Activated B cell treated with CpG ODN at 0.5 μM for 24 hours (primary cell): Measurements from ENCODE around the gene KIAA0930. TPM values are rescaled to one million over a fixed set of nuclear protein-coding genes. Genes with fewer than 3 reads are reported as not detected.

Experiments used
- ATAC-seq: fragments of 200-7000 bp; cut with Tn5 transposase; one replicate; pipeline ENCODE4 v1.10.0; 2021; ENCODE audit warnings: low read depth, mild to moderate bottlenecking, moderate library complexity
- CTCF ChIA-PET: fragments of 350-600 bp; sonication (Branson Sonifier 250); formaldehyde crosslinking; loops from one replicate; lab custom pipeline; 2021; ENCODE audit warnings: antibody characterized with exemption; lab: Charles Lee
- POLR2A ChIA-PET: fragments of 350-600 bp; sonication (Branson Sonifier 250); formaldehyde crosslinking; loops from one replicate; lab custom pipeline; 2021; ENCODE audit warnings: antibody characterized with exemption; lab: Charles Lee
- DNase-seq: peaks from one replicate; pipeline ENCODE4 v3.0.0; 2022
- H3K27ac Mint-ChIP-seq: one replicate; pipeline ENCODE4 v1.8.0; 2020; ENCODE audit warnings: mixed read lengths
- H3K27me3 Mint-ChIP-seq: one replicate; pipeline ENCODE4 v1.8.0; 2021; ENCODE audit warnings: mixed read lengths
- H3K36me3 Mint-ChIP-seq: one replicate; pipeline ENCODE4 v1.8.0; 2021; ENCODE audit warnings: low read depth, mixed read lengths
- H3K4me1 Mint-ChIP-seq: one replicate; pipeline ENCODE4 v1.8.0; 2021; ENCODE audit warnings: mixed read lengths
- H3K4me3 Mint-ChIP-seq: one replicate; pipeline ENCODE4 v1.8.0; 2020; ENCODE audit warnings: mild to moderate bottlenecking, mixed read lengths
- H3K9me3 Mint-ChIP-seq: one replicate; pipeline ENCODE4 v1.8.0; 2020; ENCODE audit warnings: mixed read lengths
- intact Hi-C: fragments of 100-400 bp; cut with micrococcal nuclease; formaldehyde crosslinking; loops from one replicate; pipeline ENCODE4 v1.15.1; 2024
- total RNA-seq: library from RNA; stranded (reverse); gene quantifications from 2 replicates; pipeline ENCODE4 v1.2.3, GENCODE V29; 2022
- TF ChIP-seq, protein P1 (sequence below): fragments of 200-600 bp; IDR thresholded peaks from one replicate; pipeline ENCODE4 v1.8.0; 2022; ENCODE audit warnings: antibody characterized with exemption, mild to moderate bottlenecking

KIAA0930 gene
- 39.5 and 42.2 TPM in 2 replicates for total RNA-seq

- H3K9me3 Mint-ChIP-seq = no peaks in the 10 kb centered on the region
Measured at GRCh38 chr22:45240810-45241631, at the start of gene KIAA0930. KIAA0930 (minus strand) TSS chr22:45240894; CDS start chr22:45240703, 191 bp downstream.

GRCh38 chr22:45286854-45287551, 46.3 kb upstream of the KIAA0930 start:
- ATAC-seq = no peak
- TF ChIP-seq, protein P1, sequence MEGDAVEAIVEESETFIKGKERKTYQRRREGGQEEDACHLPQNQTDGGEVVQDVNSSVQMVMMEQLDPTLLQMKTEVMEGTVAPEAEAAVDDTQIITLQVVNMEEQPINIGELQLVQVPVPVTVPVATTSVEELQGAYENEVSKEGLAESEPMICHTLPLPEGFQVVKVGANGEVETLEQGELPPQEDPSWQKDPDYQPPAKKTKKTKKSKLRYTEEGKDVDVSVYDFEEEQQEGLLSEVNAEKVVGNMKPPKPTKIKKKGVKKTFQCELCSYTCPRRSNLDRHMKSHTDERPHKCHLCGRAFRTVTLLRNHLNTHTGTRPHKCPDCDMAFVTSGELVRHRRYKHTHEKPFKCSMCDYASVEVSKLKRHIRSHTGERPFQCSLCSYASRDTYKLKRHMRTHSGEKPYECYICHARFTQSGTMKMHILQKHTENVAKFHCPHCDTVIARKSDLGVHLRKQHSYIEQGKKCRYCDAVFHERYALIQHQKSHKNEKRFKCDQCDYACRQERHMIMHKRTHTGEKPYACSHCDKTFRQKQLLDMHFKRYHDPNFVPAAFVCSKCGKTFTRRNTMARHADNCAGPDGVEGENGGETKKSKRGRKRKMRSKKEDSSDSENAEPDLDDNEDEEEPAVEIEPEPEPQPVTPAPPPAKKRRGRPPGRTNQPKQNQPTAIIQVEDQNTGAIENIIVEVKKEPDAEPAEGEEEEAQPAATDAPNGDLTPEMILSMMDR = no peak
- intact Hi-C loops = no loop called here
- no peaks in the 10 kb centered on the region for H3K9me3 Mint-ChIP-seq
- peaks cover 50% of the 10 kb centered on the region for H3K4me1 Mint-ChIP-seq
- H3K36me3 Mint-ChIP-seq = no peaks in the 10 kb centered on the region
- peak overlapping the region; percentile 93 for H3K27ac Mint-ChIP-seq
- CTCF ChIA-PET = interaction anchor here (0.8 to 1.3 kb wide), 2 partner anchors 15 to 20 kb away, joined by 3 to 4 read pairs; no protein-coding TSS in a partner anchor
- no peaks in the 10 kb centered on the region for H3K27me3 Mint-ChIP-seq
- H3K4me3 Mint-ChIP-seq = no peak overlapping the region
- no peak for DNase-seq
- POLR2A ChIA-PET = interaction anchor here (1.4 to 2.5 kb wide), 6 partner anchors 10 to 30 kb away, joined by 6 to 20 read pairs (median 9); partner anchors contain the start of gene FAM118A

More at GRCh38 chr22:45240810-45241631, at the start of gene KIAA0930:
- TF ChIP-seq, protein P1 = no peak
- Mint-ChIP-seq H3K4me1 (peaks cover 60% of the 10 kb centered on the region), H3K27ac (peak within 1 kb of the TSS; percentile 88), H3K4me3 (peak within 1 kb of the TSS; percentile 87), H3K36me3 (peaks cover 14% of the 10 kb centered on the region), H3K27me3 (no peaks in the 10 kb centered on the region)
- ChIA-PET CTCF (no interaction called here), POLR2A (no interaction called here)
- peak; percentile 69 for ATAC-seq
- intact Hi-C loops = loop anchor here (1.0 to 2.0 kb wide), 3 partner anchors 22 to 78 kb away; partner anchors contain the start of genes FAM118A and NUP50
- DNase-seq = peak; percentile 71

DNA sequence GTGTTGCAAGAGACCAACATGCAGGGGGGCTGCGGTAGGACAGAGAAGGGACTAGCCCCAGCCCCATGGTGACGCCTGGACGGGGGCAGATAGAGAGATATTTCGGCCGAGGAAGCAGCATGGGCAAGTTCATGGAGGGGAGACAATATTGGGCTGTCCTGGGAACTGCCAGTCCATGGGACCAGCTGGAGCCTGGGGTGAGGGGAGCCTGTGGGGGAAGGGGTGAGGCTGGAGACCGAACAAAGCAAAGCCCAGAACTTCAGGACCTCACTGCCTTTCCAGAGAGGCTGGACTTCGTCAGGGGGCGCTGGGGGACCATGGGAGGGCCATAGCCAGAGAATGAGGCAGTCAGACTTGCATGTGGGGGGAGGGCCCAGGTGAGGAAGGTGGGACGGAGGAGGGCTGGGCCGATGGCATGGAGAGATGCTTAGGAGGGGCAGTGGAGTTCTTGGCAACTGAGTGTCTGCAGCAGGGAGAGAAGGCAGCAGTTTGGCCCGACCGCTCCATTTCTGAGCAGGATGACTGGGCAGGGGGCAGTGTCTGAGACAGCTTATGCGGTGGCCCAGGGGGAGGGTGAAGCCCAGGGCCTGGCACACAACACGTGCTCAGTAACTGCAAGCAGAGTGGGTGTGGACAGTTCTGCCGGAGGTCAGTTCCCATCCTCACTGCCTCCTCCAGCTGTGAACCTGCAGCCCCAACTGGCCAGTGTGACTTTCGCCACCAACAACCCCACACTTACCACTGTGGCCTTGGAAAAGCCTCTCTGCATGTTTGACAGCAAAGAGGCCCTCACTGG, 44.8 kb upstream of the KIAA0930 start:
- intact Hi-C loops = no loop called here
- no peaks in the 10 kb centered on the region for H3K9me3 Mint-ChIP-seq
- ChIA-PET CTCF (no interaction called here), POLR2A (interaction anchor here (0.9 to 1.9 kb wide), 10 partner anchors 10 to 32 kb away, joined by 3 to 8 read pairs (median 4); partner anchors contain the start of gene FAM118A)
- H3K36me3 Mint-ChIP-seq = no peaks in the 10 kb centered on the region
- ATAC-seq (no peak), DNase-seq (no peak)
- peak overlapping the region; percentile 61 for H3K27ac Mint-ChIP-seq
- H3K27me3 Mint-ChIP-seq = no peaks in the 10 kb centered on the region
- TF ChIP-seq, protein P1 = no peak
- peak overlapping the region; percentile 54 for H3K4me3 Mint-ChIP-seq
- H3K4me1 Mint-ChIP-seq = peaks cover 50% of the 10 kb centered on the region

GRCh38 chr22:45284705-45285262, 44.1 kb upstream of the KIAA0930 start, which contains the start of gene UPK3A:
UPK3A (plus strand) TSS chr22:45284949; CDS start chr22:45285014, 65 bp downstream.
- DNase-seq (peak; percentile 84), ATAC-seq (peak; percentile 86)
- Mint-ChIP-seq H3K9me3 (no peaks in the 10 kb centered on the region), H3K27ac (peak within 1 kb of the TSS; percentile 61), H3K36me3 (no peaks in the 10 kb centered on the region), H3K27me3 (no peaks in the 10 kb centered on the region), H3K4me3 (peak within 1 kb of the TSS; percentile 54), H3K4me1 (peaks cover 57% of the 10 kb centered on the region)
- POLR2A ChIA-PET = interaction anchor here (0.6 to 1.9 kb wide), 10 partner anchors 10 to 33 kb away, joined by 3 to 8 read pairs (median 4); partner anchors contain the start of gene FAM118A
- intact Hi-C loops = loop anchor here (1.0 kb wide), 3 partner anchors 15 to 34 kb away; partner anchors contain the start of gene FAM118A
- CTCF ChIA-PET = no interaction called here
- TF ChIP-seq, protein P1 = no peak
